PC-9 (cell line): ENCODE measurements around the gene RHOBTB1. TPM values are rescaled to one million over a fixed set of nuclear protein-coding genes. Genes with fewer than 3 reads are reported as not detected.

Experiments
- BruUV-seq: library from RNA; stranded (reverse); fragments of 400-500 nt; replicated peaks from 2 replicates; lab custom pipeline; 2021; lab: Mats Ljungman, UMichigan
- CTCF ChIA-PET: fragments of 300-600 bp; sonication (Branson Sonifier 250); formaldehyde crosslinking; loops from one replicate; lab custom pipeline; 2022; ENCODE audit warnings: antibody characterized with exemption; lab: Charles Lee
- POLR2A ChIA-PET: fragments of 300-600 bp; sonication (Branson Sonifier 250); formaldehyde crosslinking; loops from one replicate; lab custom pipeline; 2022; ENCODE audit warnings: antibody characterized with exemption; ENCODE audit not compliant: unreplicated experiment; lab: Charles Lee
- DNase-seq, 2 experiments: peaks; one replicate each; pipeline versions ENCODE4 v3.0.0 to v3.0.0-alpha.2; 2015 to 2022; ENCODE audit warnings: mixed read lengths in 1 of 2
- H2AFZ ChIP-seq: fragments of 200-600 bp; sonication (generic); 2 replicates; pipeline ENCODE4 v1.8.1; 2017; ENCODE audit warnings: antibody characterized with exemption
- H3F3A ChIP-seq: fragments of 200-600 bp; sonication (generic); 2 replicates; pipeline ENCODE4 v1.8.1; 2017; ENCODE audit warnings: antibody characterized with exemption, mild to moderate bottlenecking, low read depth; ENCODE audit not compliant: insufficient read depth
- H3K27ac ChIP-seq: fragments of 200-600 bp; sonication (generic); 2 replicates; pipeline ENCODE4 v1.6.1; 2016; ENCODE audit warnings: mixed run types
- H3K27me3 ChIP-seq: fragments of 200-600 bp; sonication (generic); 2 replicates; pipeline ENCODE4 v1.6.1; 2016; ENCODE audit warnings: low read depth, mixed run types; ENCODE audit not compliant: insufficient read depth
- H3K36me3 ChIP-seq: fragments of 200-600 bp; sonication (generic); 2 replicates; pipeline ENCODE4 v1.6.1; 2016; ENCODE audit warnings: low read depth, mixed run types
- H3K4me1 ChIP-seq: fragments of 200-600 bp; sonication (generic); replicated peaks from 2 replicates; pipeline ENCODE4 v1.6.1; 2016; ENCODE audit warnings: mixed run types; ENCODE audit not compliant: insufficient read depth
- H3K4me2 ChIP-seq: fragments of 200-600 bp; sonication (generic); 2 replicates; pipeline ENCODE4 v1.6.1; 2017; ENCODE audit warnings: mixed run types
- H3K4me3 ChIP-seq: fragments of 200-600 bp; sonication (generic); 2 replicates; pipeline ENCODE4 v1.6.1; 2016; ENCODE audit warnings: mixed run types
- H3K79me2 ChIP-seq: fragments of 200-600 bp; sonication (generic); 2 replicates; pipeline ENCODE4 v1.6.1; 2017; ENCODE audit warnings: low read depth, mixed run types
- H3K9me2 ChIP-seq: fragments of 200-600 bp; sonication (generic); 2 replicates; pipeline ENCODE4 v1.8.1; 2017; ENCODE audit warnings: mild to moderate bottlenecking; ENCODE audit not compliant: insufficient read depth
- H3K9me3 ChIP-seq: fragments of 200-600 bp; sonication (generic); 2 replicates; pipeline ENCODE4 v1.8.1; 2016; ENCODE audit warnings: low read depth; ENCODE audit not compliant: insufficient read depth
- H4K20me1 ChIP-seq: fragments of 200-600 bp; sonication (generic); 2 replicates; pipeline ENCODE4 v1.8.1; 2017; ENCODE audit not compliant: insufficient read depth
- EZH2 ChIP-seq: fragments of 200-600 bp; sonication (generic); IDR thresholded peaks from 2 replicates; pipeline ENCODE4 v1.8.0; 2017; ENCODE audit warnings: antibody characterized with exemption, low read depth
- intact Hi-C: fragments of 100-400 bp; cut with micrococcal nuclease; formaldehyde crosslinking; loops from one replicate; pipeline ENCODE4 v1.10.0; 2022; ENCODE audit not compliant: unreplicated experiment
- total RNA-seq: library from RNA; stranded (reverse); gene quantifications from 2 replicates; pipeline ENCODE4 v1.2.3, GENCODE V29; 2021
- TF ChIP-seq, protein P1 (sequence below): fragments of 200-600 bp; sonication (generic); conservative IDR thresholded peaks from 2 replicates; pipeline ENCODE4 v1.6.1; 2017; ENCODE audit warnings: mixed run types, antibody characterized with exemption, mild to moderate bottlenecking, moderate library complexity

The RHOBTB1 gene
- total RNA-seq, 1 experiment from 2014 or later: 5.2 TPM

DNA sequence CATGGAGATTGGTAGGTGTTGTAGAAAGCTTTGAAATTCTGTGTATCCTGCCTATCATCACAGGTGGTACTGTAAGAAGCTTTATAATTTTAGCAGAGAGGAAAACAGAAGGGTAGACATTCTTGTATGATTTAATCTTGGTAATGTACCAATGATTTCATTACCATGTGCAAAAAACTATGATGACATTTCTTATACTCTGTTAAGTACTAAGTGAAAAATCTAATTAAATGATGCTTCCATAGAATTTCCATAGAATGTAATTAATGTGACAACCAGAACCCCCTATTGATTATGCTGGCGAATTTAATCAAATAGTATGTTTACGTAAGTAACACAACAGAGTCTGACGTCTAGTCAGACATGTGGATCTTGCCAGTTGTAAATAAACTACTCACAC, 16.0 kb upstream of the RHOBTB1 start:
- Histone ChIP-seq H3K27ac (no peak overlapping the region), H3K27me3 (no peaks in the 10 kb centered on the region), H3K4me2 (no peak overlapping the region), H4K20me1 (no peaks in the 10 kb centered on the region), H2AFZ (no peak overlapping the region), H3K36me3 (no peaks in the 10 kb centered on the region), H3K79me2 (no peaks in the 10 kb centered on the region), H3K9me2 (no peaks in the 10 kb centered on the region), H3F3A (peaks cover 17% of the 10 kb centered on the region), H3K9me3 (no peaks in the 10 kb centered on the region), H3K4me3 (no peak overlapping the region), H3K4me1 (peaks cover 48% of the 10 kb centered on the region)
- no TSS peak for BruUV-seq
- POLR2A ChIA-PET: no interaction called here
- intact Hi-C loops: loop anchor here (5.0 to 10.0 kb wide), 3 partner anchors 232 to 515 kb away; no protein-coding TSS in a partner anchor
- TF ChIP-seq, protein P1, sequence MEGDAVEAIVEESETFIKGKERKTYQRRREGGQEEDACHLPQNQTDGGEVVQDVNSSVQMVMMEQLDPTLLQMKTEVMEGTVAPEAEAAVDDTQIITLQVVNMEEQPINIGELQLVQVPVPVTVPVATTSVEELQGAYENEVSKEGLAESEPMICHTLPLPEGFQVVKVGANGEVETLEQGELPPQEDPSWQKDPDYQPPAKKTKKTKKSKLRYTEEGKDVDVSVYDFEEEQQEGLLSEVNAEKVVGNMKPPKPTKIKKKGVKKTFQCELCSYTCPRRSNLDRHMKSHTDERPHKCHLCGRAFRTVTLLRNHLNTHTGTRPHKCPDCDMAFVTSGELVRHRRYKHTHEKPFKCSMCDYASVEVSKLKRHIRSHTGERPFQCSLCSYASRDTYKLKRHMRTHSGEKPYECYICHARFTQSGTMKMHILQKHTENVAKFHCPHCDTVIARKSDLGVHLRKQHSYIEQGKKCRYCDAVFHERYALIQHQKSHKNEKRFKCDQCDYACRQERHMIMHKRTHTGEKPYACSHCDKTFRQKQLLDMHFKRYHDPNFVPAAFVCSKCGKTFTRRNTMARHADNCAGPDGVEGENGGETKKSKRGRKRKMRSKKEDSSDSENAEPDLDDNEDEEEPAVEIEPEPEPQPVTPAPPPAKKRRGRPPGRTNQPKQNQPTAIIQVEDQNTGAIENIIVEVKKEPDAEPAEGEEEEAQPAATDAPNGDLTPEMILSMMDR: no peak
- no peak for TF ChIP-seq EZH2
- no peak for DNase-seq
- CTCF ChIA-PET: no interaction called here

DNA sequence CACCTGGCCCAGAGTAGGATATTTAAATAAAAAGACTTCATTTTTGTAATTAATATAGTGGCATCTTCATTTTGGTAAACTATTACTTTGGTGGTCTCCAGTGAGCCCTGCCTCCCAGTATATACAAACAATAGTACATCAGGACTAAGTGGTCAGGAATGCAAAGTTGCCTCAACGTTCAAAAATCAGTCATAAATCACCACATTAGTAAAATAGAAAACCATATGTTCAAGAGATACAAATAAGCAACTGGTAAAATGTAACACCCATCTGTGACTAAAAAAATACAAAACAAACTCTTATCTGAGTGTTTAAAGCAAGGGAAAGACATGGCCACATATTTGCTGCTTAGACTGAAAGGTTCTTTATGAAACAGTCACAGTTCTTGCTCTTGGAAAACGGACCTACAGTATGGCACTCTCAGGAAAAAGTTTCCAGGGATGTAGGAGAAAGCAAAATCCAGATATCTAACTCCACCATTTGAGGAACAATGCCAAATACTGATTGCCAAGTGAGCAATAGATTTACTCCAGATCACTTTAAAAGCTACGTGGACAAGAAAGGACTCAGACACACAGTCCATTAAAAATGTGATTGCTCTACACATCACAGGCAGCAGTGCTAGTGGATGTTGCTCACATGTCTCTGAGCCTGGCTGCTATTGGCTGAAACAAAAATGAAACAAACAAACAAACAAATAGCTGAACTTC, 15.1 kb upstream of the RHOBTB1 start:
- no peaks in the 10 kb centered on the region for H3K9me2 ChIP-seq
- H4K20me1 ChIP-seq: no peaks in the 10 kb centered on the region
- no peak overlapping the region for H2AFZ ChIP-seq
- no peaks in the 10 kb centered on the region for H3K36me3 ChIP-seq
- H3K27ac ChIP-seq: no peak overlapping the region
- no peak overlapping the region for H3K4me3 ChIP-seq
- H3F3A ChIP-seq: peaks cover 16% of the 10 kb centered on the region
- H3K4me2 ChIP-seq: no peak overlapping the region
- POLR2A ChIA-PET: no interaction called here
- H3K79me2 ChIP-seq: no peaks in the 10 kb centered on the region
- intact Hi-C loops: no loop called here
- TF ChIP-seq, protein P1: no peak
- no peak for TF ChIP-seq EZH2
- H3K9me3 ChIP-seq: no peaks in the 10 kb centered on the region
- peaks cover 40% of the 10 kb centered on the region for H3K4me1 ChIP-seq
- no peak for DNase-seq
- no TSS peak for BruUV-seq
- CTCF ChIA-PET: no interaction called here
- no peaks in the 10 kb centered on the region for H3K27me3 ChIP-seq

DNA sequence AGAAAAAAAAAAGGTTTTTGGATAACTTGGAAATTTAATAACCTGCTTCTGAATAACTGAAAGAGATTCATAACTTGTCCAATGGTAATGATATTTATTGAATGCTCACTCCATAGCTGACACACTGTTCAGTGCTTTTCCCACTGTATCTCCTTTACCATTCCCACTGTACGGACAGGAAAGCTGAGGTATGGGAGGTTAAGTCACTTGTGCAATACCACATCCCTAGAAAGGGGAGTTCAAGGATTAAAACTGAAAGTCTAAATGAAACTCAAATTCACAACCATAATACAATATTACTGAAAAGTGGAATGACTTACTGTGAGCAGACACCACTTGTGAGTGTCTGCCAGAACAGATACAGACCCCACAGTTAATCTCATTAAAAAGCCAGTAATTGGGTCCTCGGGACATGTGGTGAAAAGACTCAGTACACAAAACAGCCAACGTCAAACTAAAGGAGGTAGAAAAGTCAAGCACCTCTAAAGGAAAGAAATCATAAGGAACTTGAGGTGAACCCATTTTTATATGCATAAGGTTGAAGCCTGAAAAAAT, 13.8 kb upstream of the RHOBTB1 start:
- Histone ChIP-seq H3F3A (peaks cover 16% of the 10 kb centered on the region), H3K27ac (no peak overlapping the region), H3K9me2 (no peaks in the 10 kb centered on the region), H3K4me1 (peaks cover 33% of the 10 kb centered on the region), H3K9me3 (no peaks in the 10 kb centered on the region; the same call in 1 of the 2 replicates), H3K36me3 (no peaks in the 10 kb centered on the region), H3K4me2 (no peak overlapping the region), H3K27me3 (no peaks in the 10 kb centered on the region), H3K79me2 (no peaks in the 10 kb centered on the region), H2AFZ (no peak overlapping the region), H3K4me3 (no peak overlapping the region), H4K20me1 (no peaks in the 10 kb centered on the region)
- no TSS peak for BruUV-seq
- TF ChIP-seq, protein P1: no peak
- TF ChIP-seq EZH2: no peak
- intact Hi-C loops: no loop called here
- no peak for DNase-seq
- ChIA-PET CTCF (no interaction called here), POLR2A (no interaction called here)
